ENCODE measurements around the gene NLGN4X. TPM values are rescaled to one million over a fixed set of nuclear protein-coding genes. Genes with fewer than 3 reads are reported as not detected.

NLGN4X gene
- polyA plus RNA-seq, 1 of the 3 experiments (the other 2 are of a cell fraction) = 0.05 TPM

DNA sequence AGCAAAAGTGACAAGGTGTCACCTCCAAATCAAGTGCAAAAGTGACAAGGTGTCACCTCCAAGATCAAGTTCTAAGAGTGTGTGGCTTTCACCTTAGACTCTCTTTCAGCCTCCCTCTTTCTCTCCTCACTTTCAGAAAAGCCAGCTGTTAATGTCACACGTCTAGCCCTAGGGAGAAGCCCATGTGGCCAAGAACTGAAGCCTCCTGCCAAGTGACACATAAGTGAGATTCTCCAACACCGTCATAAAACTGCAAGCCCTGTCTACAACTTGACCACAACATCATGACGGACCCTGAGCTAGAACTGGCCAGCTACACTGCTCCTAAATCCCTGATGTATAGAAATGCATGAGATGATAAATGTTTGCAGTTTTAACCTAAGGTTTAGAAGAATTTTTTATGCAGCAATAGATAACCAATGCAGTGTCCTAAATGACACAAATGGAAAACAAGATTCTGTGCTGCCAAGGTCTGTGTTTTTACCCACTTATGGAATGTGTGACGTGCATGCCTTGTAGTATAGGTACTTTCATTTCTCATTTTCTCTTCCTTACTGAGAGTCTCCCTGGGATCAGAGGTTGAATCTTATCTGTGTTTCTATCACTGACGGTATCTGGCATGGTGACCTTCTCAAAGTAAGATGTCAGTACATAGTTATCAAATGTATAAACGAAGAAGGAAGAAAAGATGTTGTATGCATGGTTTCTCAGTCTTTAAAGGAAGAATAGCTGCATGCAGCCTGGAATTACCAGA lies 25.0 kb downstream of the NLGN4X start:
- H3K4me2 ChIP-seq = no peak overlapping the region
- H3K9ac ChIP-seq = no peak overlapping the region
- no peaks in the 10 kb centered on the region for H3K36me3 ChIP-seq (replicated peaks in 1 of 2; ENCODE audit: control insufficient read depth in 1 of 2, insufficient read depth in 2 of 2, low read length in 1 of 2)
- no peaks in the 10 kb centered on the region for H3K9me2 ChIP-seq
- ChIA-PET CTCF (interaction anchor here (1.5 kb wide), 1 partner anchor 9 kb away, joined by 3 read pairs; no protein-coding TSS in a partner anchor), POLR2A (no interaction called here)
- no peaks in the 10 kb centered on the region for H3K4me1 ChIP-seq (ENCODE audit: control insufficient read depth in 1 of 2, insufficient read depth in 2 of 2, low read depth in 1 of 2, low read length in 1 of 2)
- no peak overlapping the region for H3K4me3 ChIP-seq (ENCODE audit: low read depth in 2 of 2, low read length in 1 of 2)
- 4% methylated on average over 6 of the region's 6 CpGs for WGBS (ENCODE audit: low lambda C conversion rate)
- TF ChIP-seq REST (IDR thresholded peaks at IDR 0.05; ENCODE audit: low read depth, low read length) = no peak
- TF ChIP-seq ELF1 (IDR thresholded peaks at IDR 0.05) = no peak
- no peak for TF ChIP-seq NRF1 (IDR thresholded peaks at IDR 0.05; ENCODE audit: low read depth, low read length)
- TF ChIP-seq, protein P1, sequence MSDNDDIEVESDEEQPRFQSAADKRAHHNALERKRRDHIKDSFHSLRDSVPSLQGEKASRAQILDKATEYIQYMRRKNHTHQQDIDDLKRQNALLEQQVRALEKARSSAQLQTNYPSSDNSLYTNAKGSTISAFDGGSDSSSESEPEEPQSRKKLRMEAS (IDR thresholded peaks at IDR 0.05; ENCODE audit: low read depth) = no peak
- TF ChIP-seq CHD2 (IDR thresholded peaks at IDR 0.05; ENCODE audit: low read length, partially characterized antibody) = no peak
- no peak for TF ChIP-seq RFX5 (IDR thresholded peaks at IDR 0.05; ENCODE audit: low read length)
- no peak for TF ChIP-seq EP300 (IDR thresholded peaks at IDR 0.05; ENCODE audit: borderline replicate concordance in 1 of 2, low read depth in 1 of 2, low read length in 1 of 2)
- TF ChIP-seq YY1 (IDR thresholded peaks at IDR 0.05; ENCODE audit: low read depth) = no peak
- TF ChIP-seq ZBTB33 (IDR thresholded peaks at IDR 0.05; ENCODE audit: borderline replicate concordance, low read depth) = no peak
- TF ChIP-seq TCF12 (IDR thresholded peaks at IDR 0.05) = no peak
- no peak for TF ChIP-seq POLR2AphosphoS5 (IDR thresholded peaks at IDR 0.05; ENCODE audit: low read depth, low read length)
- no peak for TF ChIP-seq USF1 (IDR thresholded peaks at IDR 0.05; ENCODE audit: borderline replicate concordance, low read depth)
- TF ChIP-seq RXRA (IDR thresholded peaks at IDR 0.05; ENCODE audit: borderline replicate concordance, low read depth) = no peak
- no peak for TF ChIP-seq RAD21 (IDR thresholded peaks at IDR 0.05; ENCODE audit: low read length)
- H2AFZ ChIP-seq (ENCODE audit: low read depth) = no peak overlapping the region
- no peaks in the 10 kb centered on the region for H3K79me2 ChIP-seq (ENCODE audit: insufficient read depth)
- no peak for DNase-seq
- H3K27ac ChIP-seq (ENCODE audit: low read depth in 2 of 2, low read length in 1 of 2) = no peak overlapping the region
- no peaks in the 10 kb centered on the region for H3K27me3 ChIP-seq (ENCODE audit: insufficient read depth)
- H3K9me3 ChIP-seq = no peaks in the 10 kb centered on the region
- no peaks in the 10 kb centered on the region for H3F3A ChIP-seq (replicated peaks; ENCODE audit: insufficient read depth)
- H4K20me1 ChIP-seq (ENCODE audit: insufficient read depth) = no peaks in the 10 kb centered on the region

Measured in SK-N-SH (cell line).